Spleen (tissue), 11 donors: ENCODE data around the gene PAK4. TPM values are rescaled to one million over a fixed set of nuclear protein-coding genes. Genes with fewer than 3 reads are reported as not detected.

Source experiments
- DNase-seq: peaks from one replicate; pipeline ENCODE4 v3.0.0-alpha.2; 2020
- H3K27ac ChIP-seq, 8 donors: fragments of 200-600 bp; sonication (generic) in 7 of 8; 1 replicate in 4 of 8; 2 replicates in 4 of 8; pipeline versions ENCODE4 v1.5.0 to v1.8.0; 2016 to 2021; ENCODE audit warnings: inconsistent platforms in 4 of 8, mild to moderate bottlenecking in 4 of 8, moderate library complexity in 1 of 8
- H3K27me3 ChIP-seq, 7 donors: fragments of 200-600 bp; sonication (generic) in 6 of 7; replicated peaks in 1 of 7; 1 replicate in 4 of 7; 2 replicates in 3 of 7; pipeline versions ENCODE4 v1.5.0 to v1.8.0; 2016 to 2021; ENCODE audit warnings: inconsistent platforms in 3 of 7, mild to moderate bottlenecking in 1 of 7
- H3K36me3 ChIP-seq, 6 donors: fragments of 200-600 bp; sonication (generic) in 5 of 6; 1 replicate in 4 of 6; 2 replicates in 2 of 6; pipeline versions ENCODE4 v1.5.0 to v1.8.0; 2016 to 2021; ENCODE audit warnings: inconsistent platforms in 2 of 6
- H3K4me1 ChIP-seq, 6 donors: fragments of 200-600 bp; sonication (generic) in 5 of 6; 1 replicate in 3 of 6; 2 replicates in 3 of 6; pipeline versions ENCODE4 v1.5.0 to v1.8.0; 2016 to 2021; ENCODE audit warnings: inconsistent platforms in 3 of 6
- H3K4me3 ChIP-seq, 8 donors: fragments of 200-600 bp; sonication (generic) in 7 of 8; 1 replicate in 4 of 8; 2 replicates in 4 of 8; pipeline versions ENCODE4 v1.5.0 to v1.8.0; 2016 to 2021; ENCODE audit warnings: inconsistent platforms in 4 of 8, mild to moderate bottlenecking in 4 of 8, moderate library complexity in 2 of 8
- H3K9me3 ChIP-seq, 8 donors: fragments of 200-600 bp; sonication (generic) in 7 of 8; 1 replicate in 4 of 8; 2 replicates in 4 of 8; pipeline versions ENCODE4 v1.5.0 to v1.8.0; 2016 to 2021; ENCODE audit warnings: inconsistent platforms in 4 of 8
- POLR2A ChIP-seq, 3 donors: fragments of 450-650 bp; IDR thresholded peaks; one replicate each; pipeline ENCODE4 v1.5.1; 2017; ENCODE audit warnings: antibody characterized with exemption in 3 of 3, mild to moderate bottlenecking in 1 of 3
- POLR2AphosphoS5 ChIP-seq, 3 donors: sonication (generic); formaldehyde crosslinking; IDR thresholded peaks; one replicate each; pipeline ENCODE4 v1.5.1; 2017; ENCODE audit warnings: antibody characterized with exemption in 3 of 3
- WGBS, 5 donors: extraction: QIAGEN DNeasy Blood & Tissue Kit in 3 of 5; methylation state at CpG; one replicate each; pipeline versions ENCODE4 v1.1.5 to v1.1.7; 2013 to 2018; 5-methylcytosine and 5-hydroxymethylcytosine counted together
- intact Hi-C: fragments of 100-400 bp; cut with DNase I; formaldehyde crosslinking; loops from one replicate; pipeline ENCODE4 v1.15.0; 2023; ENCODE audit warnings: low total_unique reads
- polyA plus RNA-seq, 3 donors: library from polyadenylated mRNA; stranded (reverse); fragments of 200-250 nt; gene quantifications; one replicate each; pipeline ENCODE4 v1.2.1, GENCODE V29; 2013
- total RNA-seq, 7 donors: library from RNA; depleted of rRNA in 3 of 7; stranded (reverse); fragments of >200 nt in 3 of 7; fragmentation: NEBNext Ultra II Directional in 4 of 7; extraction: Animal tissue kit (Norgen Biotek cat#: 25700) in 4 of 7; gene quantifications; one replicate each; pipeline versions ENCODE4 v1.1.0 to v1.2.1, GENCODE V29; 2016 to 2021
- TF ChIP-seq, protein P1 (sequence below), 11 experiments: fragments of 200-600 bp in 7 of 11; fragments of 450-650 bp in 4 of 11; sonication (generic) in 4 of 11; IDR thresholded peaks in 8 of 11; conservative IDR thresholded peaks in 3 of 11; 1 replicate in 7 of 11; 2 replicates in 4 of 11; pipeline versions ENCODE4 v1.4.0 to v1.8.0; 2016 to 2021; ENCODE audit warnings: antibody characterized with exemption in 11 of 11, inconsistent platforms in 4 of 11, mild to moderate bottlenecking in 1 of 11
- donor health status: healthy with polysubstance abuse.
- donor health status: DM: no; HTN: no; CAD: no; lungs with moderate emphysema.
- donor health status: DM: no; HTN: no; CAD: no.
- donor health status: Bipolar disorder and iron deficiency.
- donor health status: healthy.
- donor health status: DM: no; HTN: no; CAD: no.
- donor health status: DM: yes; HTN: yes; CAD: no.

The PAK4 gene
- total and polyA plus RNA-seq, 10 donors = 5.2 to 27.8 (median 14.7) TPM

DNA sequence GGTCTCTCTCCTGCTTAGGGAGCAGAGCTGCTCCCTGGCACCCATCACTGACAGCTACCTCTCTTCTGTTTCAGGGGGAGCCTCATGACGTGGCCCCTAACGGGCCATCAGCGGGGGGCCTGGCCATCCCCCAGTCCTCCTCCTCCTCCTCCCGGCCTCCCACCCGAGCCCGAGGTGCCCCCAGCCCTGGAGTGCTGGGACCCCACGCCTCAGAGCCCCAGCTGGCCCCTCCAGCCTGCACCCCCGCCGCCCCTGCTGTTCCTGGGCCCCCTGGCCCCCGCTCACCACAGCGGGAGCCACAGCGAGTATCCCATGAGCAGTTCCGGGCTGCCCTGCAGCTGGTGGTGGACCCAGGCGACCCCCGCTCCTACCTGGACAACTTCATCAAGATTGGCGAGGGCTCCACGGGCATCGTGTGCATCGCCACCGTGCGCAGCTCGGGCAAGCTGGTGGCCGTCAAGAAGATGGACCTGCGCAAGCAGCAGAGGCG, 48.0 kb downstream of the PAK4 start:
- WGBS, 5 donors = 93 to 97% (median 96%) methylated on average over 20 to 25 of the region's 25 CpGs
- DNase-seq = no peak
- no peaks in the 10 kb centered on the region for H3K9me3 ChIP-seq
- TF ChIP-seq POLR2A (IDR thresholded peaks at IDR 0.05) (no peak), POLR2AphosphoS5 (IDR thresholded peaks at IDR 0.05) (no peak)
- TF ChIP-seq, protein P1, sequence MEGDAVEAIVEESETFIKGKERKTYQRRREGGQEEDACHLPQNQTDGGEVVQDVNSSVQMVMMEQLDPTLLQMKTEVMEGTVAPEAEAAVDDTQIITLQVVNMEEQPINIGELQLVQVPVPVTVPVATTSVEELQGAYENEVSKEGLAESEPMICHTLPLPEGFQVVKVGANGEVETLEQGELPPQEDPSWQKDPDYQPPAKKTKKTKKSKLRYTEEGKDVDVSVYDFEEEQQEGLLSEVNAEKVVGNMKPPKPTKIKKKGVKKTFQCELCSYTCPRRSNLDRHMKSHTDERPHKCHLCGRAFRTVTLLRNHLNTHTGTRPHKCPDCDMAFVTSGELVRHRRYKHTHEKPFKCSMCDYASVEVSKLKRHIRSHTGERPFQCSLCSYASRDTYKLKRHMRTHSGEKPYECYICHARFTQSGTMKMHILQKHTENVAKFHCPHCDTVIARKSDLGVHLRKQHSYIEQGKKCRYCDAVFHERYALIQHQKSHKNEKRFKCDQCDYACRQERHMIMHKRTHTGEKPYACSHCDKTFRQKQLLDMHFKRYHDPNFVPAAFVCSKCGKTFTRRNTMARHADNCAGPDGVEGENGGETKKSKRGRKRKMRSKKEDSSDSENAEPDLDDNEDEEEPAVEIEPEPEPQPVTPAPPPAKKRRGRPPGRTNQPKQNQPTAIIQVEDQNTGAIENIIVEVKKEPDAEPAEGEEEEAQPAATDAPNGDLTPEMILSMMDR (IDR thresholded peaks at IDR 0.05 in 8 of 11, conservative IDR thresholded peaks at IDR 0.05 in 3 of 11) = no peak
- intact Hi-C loops = no loop called here
- no peak overlapping the region for H3K27ac ChIP-seq
- H3K4me1 ChIP-seq = no peaks in the 10 kb centered on the region
- no peaks in the 10 kb centered on the region for H3K27me3 ChIP-seq
- no peak overlapping the region for H3K4me3 ChIP-seq
- peaks cover 0 to 100% (median 78%) of the 10 kb centered on the region in 6 donors for H3K36me3 ChIP-seq

DNA sequence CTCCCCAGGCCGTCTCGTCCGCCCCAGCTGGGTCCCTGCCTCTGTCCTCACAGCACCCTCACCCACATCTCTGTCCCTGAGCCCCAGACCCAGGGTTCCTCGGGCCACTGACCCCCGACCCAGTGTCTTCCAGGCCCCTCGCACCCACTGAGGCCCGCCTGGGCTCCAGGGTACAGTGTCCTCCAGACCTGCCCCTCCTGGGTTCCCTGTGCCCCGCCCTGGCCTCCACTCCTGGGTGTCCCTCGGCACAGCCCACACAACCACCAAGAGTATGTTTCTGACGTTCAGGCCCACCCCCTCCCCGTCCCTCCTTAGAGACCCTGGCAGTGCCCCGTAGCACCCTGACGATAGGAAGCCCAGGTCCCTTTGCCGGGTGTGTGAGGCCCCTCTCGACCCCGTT, 48.6 kb downstream of the PAK4 start:
- no peaks in the 10 kb centered on the region for H3K27me3 ChIP-seq
- intact Hi-C loops = no loop called here
- no peaks in the 10 kb centered on the region for H3K4me1 ChIP-seq
- peaks cover 0 to 100% (median 83%) of the 10 kb centered on the region in 6 donors for H3K36me3 ChIP-seq
- H3K4me3 ChIP-seq = no peak overlapping the region
- H3K9me3 ChIP-seq = no peaks in the 10 kb centered on the region
- TF ChIP-seq POLR2AphosphoS5 (IDR thresholded peaks at IDR 0.05) = no peak
- no peak overlapping the region for H3K27ac ChIP-seq
- WGBS, 5 donors = 91 to 96% (median 92%) methylated on average over 11 to 16 of the region's 16 CpGs
- DNase-seq = no peak

DNA sequence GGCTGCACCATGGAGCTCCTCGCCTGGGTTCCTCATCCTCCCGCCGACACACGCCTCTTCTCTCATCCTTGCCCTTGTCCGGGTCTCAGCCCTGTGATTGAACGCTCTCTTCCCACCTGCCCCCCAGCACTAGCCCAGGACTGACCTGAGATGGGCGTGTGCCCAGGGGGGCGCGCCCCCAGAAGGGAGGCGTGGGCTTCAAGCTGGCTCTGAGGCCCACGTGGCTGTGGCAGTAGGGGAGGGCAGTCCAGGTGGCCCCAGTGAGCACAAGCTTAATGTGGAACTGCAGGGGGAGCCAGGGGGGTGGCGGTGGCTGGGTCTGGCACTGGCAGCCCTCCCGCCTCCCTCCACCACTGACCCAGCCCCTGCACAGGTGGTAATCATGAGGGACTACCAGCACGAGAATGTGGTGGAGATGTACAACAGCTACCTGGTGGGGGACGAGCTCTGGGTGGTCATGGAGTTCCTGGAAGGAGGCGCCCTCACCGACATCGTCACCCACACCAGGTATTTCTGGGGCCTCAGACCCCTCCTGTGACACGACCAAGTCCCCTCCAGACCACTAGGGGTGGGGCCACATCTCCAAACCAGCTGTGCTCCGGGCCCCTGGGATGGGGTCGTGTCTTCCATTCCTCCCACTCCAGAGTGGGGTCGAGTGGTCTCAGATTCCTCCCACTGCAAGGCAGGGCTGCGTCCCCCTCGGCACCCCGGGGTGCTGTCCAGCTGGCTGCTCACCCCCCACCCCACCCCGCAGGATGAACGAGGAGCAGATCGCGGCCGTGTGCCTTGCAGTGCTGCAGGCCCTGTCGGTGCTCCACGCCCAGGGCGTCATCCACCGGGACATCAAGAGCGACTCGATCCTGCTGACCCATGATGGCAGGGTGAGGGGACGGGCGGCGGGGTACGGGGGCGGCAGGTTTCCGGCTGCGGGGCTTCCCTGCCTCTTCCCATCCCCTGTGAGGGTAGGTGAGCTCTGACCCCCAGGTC, 49.3 kb downstream of the PAK4 start:
- Histone ChIP-seq H3K36me3 (peaks cover 0 to 100% (median 79%) of the 10 kb centered on the region in 6 donors), H3K27ac (no peak overlapping the region), H3K9me3 (no peaks in the 10 kb centered on the region), H3K4me1 (no peaks in the 10 kb centered on the region), H3K27me3 (no peaks in the 10 kb centered on the region), H3K4me3 (no peak overlapping the region)
- TF ChIP-seq, protein P1 (IDR thresholded peaks at IDR 0.05 in 8 of 11, conservative IDR thresholded peaks at IDR 0.05 in 3 of 11) = no peak
- peak in 1 of 3 donors; percentile 7 for TF ChIP-seq POLR2AphosphoS5 (IDR thresholded peaks at IDR 0.05)
- TF ChIP-seq POLR2A (IDR thresholded peaks at IDR 0.05) = no peak
- no peak for DNase-seq
- 88 to 95% (median 95%) methylated on average over 30 to 43 of the region's 43 CpGs for whole genome bisulfite sequencing, 5 donors
- intact Hi-C loops = no loop called here

DNA sequence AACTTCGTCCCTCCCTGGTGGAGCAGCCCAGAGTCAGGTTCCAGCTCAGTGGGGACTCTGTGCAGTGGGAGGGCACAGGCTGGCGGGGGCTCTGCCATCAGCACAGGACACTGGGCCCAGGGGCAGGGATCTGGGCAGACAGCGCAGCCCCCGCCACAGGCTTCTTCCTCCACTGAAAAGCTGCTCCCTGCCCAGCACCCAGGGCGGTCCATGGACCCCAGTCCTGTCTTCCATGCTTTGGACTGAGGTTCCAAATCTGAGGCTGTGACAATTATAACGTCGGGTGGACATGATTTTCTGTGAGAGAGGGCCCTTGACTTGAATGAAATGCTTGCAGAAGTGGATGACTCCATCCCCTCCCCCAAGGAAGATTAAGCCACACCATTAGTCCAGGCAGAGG, 50.0 kb downstream of the PAK4 start:
- H3K4me1 ChIP-seq = no peaks in the 10 kb centered on the region
- H3K27ac ChIP-seq = no peak overlapping the region
- TF ChIP-seq, protein P1 (IDR thresholded peaks at IDR 0.05 in 8 of 11, conservative IDR thresholded peaks at IDR 0.05 in 3 of 11) = no peak
- TF ChIP-seq POLR2A (IDR thresholded peaks at IDR 0.05) = no peak
- TF ChIP-seq POLR2AphosphoS5 (IDR thresholded peaks at IDR 0.05) = no peak
- no peaks in the 10 kb centered on the region for H3K27me3 ChIP-seq
- peaks cover 0 to 100% (median 75%) of the 10 kb centered on the region in 6 donors for H3K36me3 ChIP-seq
- no peaks in the 10 kb centered on the region for H3K9me3 ChIP-seq
- intact Hi-C loops = no loop called here
- no peak for DNase-seq
- 88 to 95% (median 95%) methylated on average over 5 to 7 of the region's 7 CpGs for WGBS, 5 donors
- H3K4me3 ChIP-seq = no peak overlapping the region
